ENCODE data around the gene HEPACAM2.

GRCh38 chr7:93146472-93147141, 79.7 kb downstream of the HEPACAM2 start:
- TF ChIP-seq CTCF (IDR thresholded peaks at IDR 0.05 in 4 of 5, conservative IDR thresholded peaks at IDR 0.05 in 1 of 5): no peak
- no peak for TF ChIP-seq POLR2A (IDR thresholded peaks at IDR 0.05)

All from gastrocnemius medialis (tissue), 4 donors.